ENCODE results near the gene ATP8A2. TPM values are rescaled to one million over a fixed set of nuclear protein-coding genes. Genes with fewer than 3 reads are reported as not detected.
A peak's percentile ranks its signal among the peaks of the same experiment; 100 is the strongest.

The ATP8A2 gene
- total RNA-seq, 1 donor from 2014 or later: 4.2 TPM

- Mint-ChIP-seq H3K9me3 (no peaks in the 10 kb centered on the region), H3K27me3 (ENCODE audit: insufficient read depth, low read depth) (peaks cover 9% of the 10 kb centered on the region), H3K27ac (no peak overlapping the region), H3K4me3 (no peak overlapping the region), H3K4me1 (peaks cover 20% of the 10 kb centered on the region), H3K36me3 (no peaks in the 10 kb centered on the region)
- Histone ChIP-seq H3K4me3 (no peak overlapping the region), H4K20me1 (ENCODE audit: low read depth) (peaks cover 6% of the 10 kb centered on the region), H3K27ac (no peak overlapping the region), H3K27me3 (no peaks in the 10 kb centered on the region), H3F3A (ENCODE audit: low read depth) (no peaks in the 10 kb centered on the region), H2AFZ (replicated peaks) (no peak overlapping the region), H3K9ac (no peak overlapping the region), H3K4me2 (no peak overlapping the region), H3K9me3 (ENCODE audit: low read depth) (no peaks in the 10 kb centered on the region), H3K79me2 (ENCODE audit: low read depth) (no peaks in the 10 kb centered on the region), H3K4me1 (peaks cover 9% of the 10 kb centered on the region), H3K36me3 (no peaks in the 10 kb centered on the region)
- TF ChIP-seq EZH2phosphoT487 (IDR thresholded peaks at IDR 0.05) (no peak), CTCF (IDR thresholded peaks at IDR 0.05) (no peak), EZH2 (IDR thresholded peaks at IDR 0.05) (no peak)
- DNase-seq (ENCODE audit: low spot score): no peak
Observed at GRCh38 chr13:25490236-25490635, 118.5 kb downstream of the ATP8A2 start.

GRCh38 chr13:25493931-25494640 lies 122.3 kb downstream of the ATP8A2 start:
- no peaks in the 10 kb centered on the region for H3K9me3 Mint-ChIP-seq
- H2AFZ ChIP-seq (replicated peaks): no peak overlapping the region
- H3K27ac ChIP-seq: no peak overlapping the region
- H3K27ac Mint-ChIP-seq: no peak overlapping the region
- H3F3A ChIP-seq (ENCODE audit: low read depth): no peaks in the 10 kb centered on the region
- H3K4me2 ChIP-seq: no peak overlapping the region
- H3K4me3 ChIP-seq: no peak overlapping the region
- no peaks in the 10 kb centered on the region for H3K27me3 ChIP-seq
- DNase-seq (ENCODE audit: low spot score): peak; percentile 36
- TF ChIP-seq CTCF (IDR thresholded peaks at IDR 0.05): no peak
- no peak for TF ChIP-seq EZH2 (IDR thresholded peaks at IDR 0.05)
- TF ChIP-seq EZH2phosphoT487 (IDR thresholded peaks at IDR 0.05): no peak
- H3K4me3 Mint-ChIP-seq: no peak overlapping the region
- H3K36me3 ChIP-seq: no peaks in the 10 kb centered on the region
- no peaks in the 10 kb centered on the region for H3K79me2 ChIP-seq (ENCODE audit: low read depth)
- H3K36me3 Mint-ChIP-seq: no peaks in the 10 kb centered on the region
- H3K27me3 Mint-ChIP-seq (ENCODE audit: insufficient read depth, low read depth): peaks cover 9% of the 10 kb centered on the region
- H3K4me1 Mint-ChIP-seq: peaks cover 17% of the 10 kb centered on the region
- no peaks in the 10 kb centered on the region for H3K9me3 ChIP-seq (ENCODE audit: low read depth)
- peaks cover 6% of the 10 kb centered on the region for H4K20me1 ChIP-seq (ENCODE audit: low read depth)
- H3K9ac ChIP-seq: no peak overlapping the region
- H3K4me1 ChIP-seq: peaks cover 5% of the 10 kb centered on the region

GRCh38 chr13:25494698-25495411 lies 123.1 kb downstream of the ATP8A2 start:
- Histone ChIP-seq H3K79me2 (ENCODE audit: low read depth) (no peaks in the 10 kb centered on the region), H3K27ac (no peak overlapping the region), H3K4me3 (no peak overlapping the region), H3K36me3 (no peaks in the 10 kb centered on the region), H3K4me2 (no peak overlapping the region), H4K20me1 (ENCODE audit: low read depth) (peaks cover 6% of the 10 kb centered on the region), H3K27me3 (no peaks in the 10 kb centered on the region), H3K9ac (no peak overlapping the region), H3K9me3 (ENCODE audit: low read depth) (no peaks in the 10 kb centered on the region), H2AFZ (replicated peaks) (no peak overlapping the region), H3K4me1 (no peaks in the 10 kb centered on the region), H3F3A (ENCODE audit: low read depth) (no peaks in the 10 kb centered on the region)
- DNase-seq (ENCODE audit: low spot score): no peak
- Mint-ChIP-seq H3K9me3 (no peaks in the 10 kb centered on the region), H3K27me3 (ENCODE audit: insufficient read depth, low read depth) (peaks cover 9% of the 10 kb centered on the region), H3K4me1 (peaks cover 11% of the 10 kb centered on the region), H3K4me3 (no peak overlapping the region), H3K27ac (no peak overlapping the region), H3K36me3 (no peaks in the 10 kb centered on the region)
- TF ChIP-seq EZH2 (IDR thresholded peaks at IDR 0.05) (no peak), EZH2phosphoT487 (IDR thresholded peaks at IDR 0.05) (no peak), CTCF (IDR thresholded peaks at IDR 0.05) (no peak)

All from neural progenitor cell (in vitro differentiated cells).